Measurements from ENCODE around the gene KCNQ1.

Gene KCNQ1

GRCh38 chr11:2836315-2837095 lies 391.7 kb downstream of the KCNQ1 start:
- H3K4me1 ChIP-seq (ENCODE audit: control insufficient read depth, insufficient read depth, low read length): peaks cover 16% of the 10 kb centered on the region
- H3K27ac ChIP-seq (ENCODE audit: low read length): no peak overlapping the region
- H3K27me3 ChIP-seq (ENCODE audit: control insufficient read depth in 1 of 2, insufficient read depth in 2 of 2, low read length in 2 of 2): no peaks in the 10 kb centered on the region
- H3K9me3 ChIP-seq (ENCODE audit: control insufficient read depth in 2 of 2, low read length in 2 of 2): no peaks in the 10 kb centered on the region
- no peak overlapping the region for H3K4me3 ChIP-seq (ENCODE audit: low read length in 2 of 2)
- no peaks in the 10 kb centered on the region for H3K36me3 ChIP-seq (ENCODE audit: control insufficient read depth in 2 of 2, insufficient read depth in 2 of 2, low read length in 2 of 2)
- H3K9ac ChIP-seq (ENCODE audit: low read length in 2 of 2): peak overlapping the region in 1 of 2 donors; percentile 5

GRCh38 chr11:2837096-2837601 lies 392.3 kb downstream of the KCNQ1 start:
- Histone ChIP-seq H3K9me3 (ENCODE audit: control insufficient read depth in 2 of 2, low read length in 2 of 2) (no peaks in the 10 kb centered on the region), H3K36me3 (ENCODE audit: control insufficient read depth in 2 of 2, insufficient read depth in 2 of 2, low read length in 2 of 2) (no peaks in the 10 kb centered on the region), H3K4me1 (ENCODE audit: control insufficient read depth, insufficient read depth, low read length) (peaks cover 16% of the 10 kb centered on the region), H3K9ac (ENCODE audit: low read length in 2 of 2) (peak overlapping the region in 1 of 2 donors; percentile 5), H3K27ac (ENCODE audit: low read length) (no peak overlapping the region), H3K4me3 (ENCODE audit: low read length in 2 of 2) (no peak overlapping the region), H3K27me3 (ENCODE audit: control insufficient read depth in 1 of 2, insufficient read depth in 2 of 2, low read length in 2 of 2) (no peaks in the 10 kb centered on the region)

GRCh38 chr11:2837651-2838050 lies 392.8 kb downstream of the KCNQ1 start:
- Histone ChIP-seq H3K27me3 (ENCODE audit: control insufficient read depth in 1 of 2, insufficient read depth in 2 of 2, low read length in 2 of 2) (no peaks in the 10 kb centered on the region), H3K9ac (ENCODE audit: low read length in 2 of 2) (no peak overlapping the region), H3K9me3 (ENCODE audit: control insufficient read depth in 2 of 2, low read length in 2 of 2) (no peaks in the 10 kb centered on the region), H3K4me1 (ENCODE audit: control insufficient read depth, insufficient read depth, low read length) (peaks cover 16% of the 10 kb centered on the region), H3K36me3 (ENCODE audit: control insufficient read depth in 2 of 2, insufficient read depth in 2 of 2, low read length in 2 of 2) (no peaks in the 10 kb centered on the region), H3K27ac (ENCODE audit: low read length) (no peak overlapping the region), H3K4me3 (ENCODE audit: low read length in 2 of 2) (no peak overlapping the region)

DNA sequence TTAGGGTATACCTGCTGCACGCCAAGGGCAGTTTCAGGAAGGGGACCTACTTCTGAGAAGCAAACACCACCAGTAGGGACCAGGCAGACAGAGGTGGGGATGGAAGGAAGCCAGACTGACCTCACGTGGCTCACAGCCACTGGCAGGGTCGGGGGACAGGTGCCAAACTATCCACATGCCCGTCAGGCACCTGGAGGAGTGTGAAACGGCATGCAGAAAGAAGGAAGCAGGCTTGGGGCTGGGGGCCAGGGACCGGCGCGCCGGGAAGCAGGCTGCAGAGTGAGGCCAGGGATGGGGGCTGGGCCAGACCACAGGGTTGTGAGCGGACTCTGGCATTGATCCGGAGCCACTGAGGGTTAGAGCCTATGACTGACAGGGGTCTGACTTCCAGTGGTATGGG lies 393.3 kb downstream of the KCNQ1 start:
- peaks cover 16% of the 10 kb centered on the region for H3K4me1 ChIP-seq (ENCODE audit: control insufficient read depth, insufficient read depth, low read length)
- H3K9ac ChIP-seq (ENCODE audit: low read length in 2 of 2): no peak overlapping the region
- no peaks in the 10 kb centered on the region for H3K27me3 ChIP-seq (ENCODE audit: control insufficient read depth in 1 of 2, insufficient read depth in 2 of 2, low read length in 2 of 2)
- H3K36me3 ChIP-seq (ENCODE audit: control insufficient read depth in 2 of 2, insufficient read depth in 2 of 2, low read length in 2 of 2): no peaks in the 10 kb centered on the region
- H3K9me3 ChIP-seq (ENCODE audit: control insufficient read depth in 2 of 2, low read length in 2 of 2): no peaks in the 10 kb centered on the region
- no peak overlapping the region for H3K27ac ChIP-seq (ENCODE audit: low read length)
- no peak overlapping the region for H3K4me3 ChIP-seq (ENCODE audit: low read length in 2 of 2)

GRCh38 chr11:2838676-2839294 lies 394.0 kb downstream of the KCNQ1 start:
- H3K9ac ChIP-seq (ENCODE audit: low read length in 2 of 2): no peak overlapping the region
- peaks cover 16% of the 10 kb centered on the region for H3K4me1 ChIP-seq (ENCODE audit: control insufficient read depth, insufficient read depth, low read length)
- no peaks in the 10 kb centered on the region for H3K36me3 ChIP-seq (ENCODE audit: control insufficient read depth in 2 of 2, insufficient read depth in 2 of 2, low read length in 2 of 2)
- H3K27ac ChIP-seq (ENCODE audit: low read length): no peak overlapping the region
- H3K9me3 ChIP-seq (ENCODE audit: control insufficient read depth in 2 of 2, low read length in 2 of 2): no peaks in the 10 kb centered on the region
- H3K27me3 ChIP-seq (ENCODE audit: control insufficient read depth in 1 of 2, insufficient read depth in 2 of 2, low read length in 2 of 2): no peaks in the 10 kb centered on the region
- H3K4me3 ChIP-seq (ENCODE audit: low read length in 2 of 2): no peak overlapping the region

DNA sequence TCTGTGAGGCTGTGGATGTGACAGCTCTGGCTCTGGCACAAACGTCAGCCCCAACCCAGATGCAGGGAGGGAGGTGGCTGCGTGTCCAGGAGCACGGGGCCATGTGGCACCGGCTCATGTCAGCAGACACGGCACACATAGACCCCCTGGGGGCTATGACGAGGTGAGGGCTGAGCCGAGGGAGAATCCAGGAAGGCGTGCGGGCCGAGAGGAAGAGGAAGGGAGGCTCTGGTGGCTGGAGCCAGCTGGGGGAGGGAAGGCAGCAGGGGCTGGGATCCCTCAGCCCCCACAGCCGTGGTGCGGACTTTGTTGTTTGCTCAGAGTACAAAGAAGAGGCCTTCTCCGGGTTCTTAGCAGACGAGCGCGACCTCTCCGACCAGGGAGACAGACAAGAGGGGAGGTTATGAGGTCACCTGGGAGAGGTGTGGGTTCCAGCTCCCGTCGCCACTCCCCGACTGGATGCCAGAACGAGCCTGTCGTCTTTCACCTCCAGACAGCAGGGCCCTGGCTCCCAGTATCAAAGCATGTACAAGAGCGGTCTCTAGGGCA lies 394.7 kb downstream of the KCNQ1 start:
- no peaks in the 10 kb centered on the region for H3K36me3 ChIP-seq (ENCODE audit: control insufficient read depth in 2 of 2, insufficient read depth in 2 of 2, low read length in 2 of 2)
- no peaks in the 10 kb centered on the region for H3K9me3 ChIP-seq (ENCODE audit: control insufficient read depth in 2 of 2, low read length in 2 of 2)
- no peaks in the 10 kb centered on the region for H3K27me3 ChIP-seq (ENCODE audit: control insufficient read depth in 1 of 2, insufficient read depth in 2 of 2, low read length in 2 of 2)
- H3K9ac ChIP-seq (ENCODE audit: low read length in 2 of 2): no peak overlapping the region
- H3K4me3 ChIP-seq (ENCODE audit: low read length in 2 of 2): no peak overlapping the region
- H3K4me1 ChIP-seq (ENCODE audit: control insufficient read depth, insufficient read depth, low read length): peaks cover 16% of the 10 kb centered on the region
- H3K27ac ChIP-seq (ENCODE audit: low read length): no peak overlapping the region

- H3K27ac ChIP-seq (ENCODE audit: low read length): no peak overlapping the region
- H3K36me3 ChIP-seq (ENCODE audit: control insufficient read depth in 2 of 2, insufficient read depth in 2 of 2, low read length in 2 of 2): no peaks in the 10 kb centered on the region
- H3K27me3 ChIP-seq (ENCODE audit: control insufficient read depth in 1 of 2, insufficient read depth in 2 of 2, low read length in 2 of 2): no peaks in the 10 kb centered on the region
- H3K4me1 ChIP-seq (ENCODE audit: control insufficient read depth, insufficient read depth, low read length): peaks cover 13% of the 10 kb centered on the region
- H3K4me3 ChIP-seq (ENCODE audit: low read length in 2 of 2): no peak overlapping the region
- no peaks in the 10 kb centered on the region for H3K9me3 ChIP-seq (ENCODE audit: control insufficient read depth in 2 of 2, low read length in 2 of 2)
- H3K9ac ChIP-seq (ENCODE audit: low read length in 2 of 2): no peak overlapping the region
These were observed 396.8 kb downstream of the KCNQ1 start for GRCh38 chr11:2841411-2842190.

- H3K27ac ChIP-seq (ENCODE audit: low read length): no peak overlapping the region
- no peaks in the 10 kb centered on the region for H3K36me3 ChIP-seq (ENCODE audit: control insufficient read depth in 2 of 2, insufficient read depth in 2 of 2, low read length in 2 of 2)
- H3K4me1 ChIP-seq (ENCODE audit: control insufficient read depth, insufficient read depth, low read length): peaks cover under 1% of the 10 kb centered on the region
- H3K4me3 ChIP-seq (ENCODE audit: low read length in 2 of 2): no peak overlapping the region
- no peaks in the 10 kb centered on the region for H3K27me3 ChIP-seq (ENCODE audit: control insufficient read depth in 1 of 2, insufficient read depth in 2 of 2, low read length in 2 of 2)
- H3K9ac ChIP-seq (ENCODE audit: low read length in 2 of 2): no peak overlapping the region
- no peaks in the 10 kb centered on the region for H3K9me3 ChIP-seq (ENCODE audit: control insufficient read depth in 2 of 2, low read length in 2 of 2)
These were observed 398.1 kb downstream of the KCNQ1 start for GRCh38 chr11:2842876-2843275.

DNA sequence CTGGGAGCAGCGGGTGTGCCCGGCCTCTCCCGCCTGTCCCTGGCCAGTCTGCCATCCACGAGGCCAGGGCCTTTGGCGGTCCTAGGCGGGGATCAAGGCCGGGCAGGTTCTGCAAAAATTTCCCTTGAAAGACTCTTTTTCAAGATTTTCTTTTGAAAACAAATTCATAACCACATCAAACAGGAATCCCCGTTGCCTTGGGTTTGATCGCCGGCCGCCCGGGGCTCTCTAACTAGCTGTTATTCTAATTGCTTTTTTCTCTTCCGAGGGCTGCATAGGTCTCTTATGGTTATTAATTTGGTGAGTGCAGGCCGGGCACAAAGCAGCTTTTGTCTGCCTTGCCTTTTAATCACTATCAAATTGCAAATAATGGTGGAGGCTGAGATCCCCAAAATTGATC lies 398.7 kb downstream of the KCNQ1 start:
- Histone ChIP-seq H3K27me3 (ENCODE audit: control insufficient read depth in 1 of 2, insufficient read depth in 2 of 2, low read length in 2 of 2) (no peaks in the 10 kb centered on the region), H3K9me3 (ENCODE audit: control insufficient read depth in 2 of 2, low read length in 2 of 2) (no peaks in the 10 kb centered on the region), H3K9ac (ENCODE audit: low read length in 2 of 2) (no peak overlapping the region)

GRCh38 chr11:2844116-2844842 lies 399.5 kb downstream of the KCNQ1 start:
- H3K4me1 ChIP-seq (ENCODE audit: control insufficient read depth, insufficient read depth, low read length): no peaks in the 10 kb centered on the region
- no peaks in the 10 kb centered on the region for H3K27me3 ChIP-seq (ENCODE audit: control insufficient read depth in 1 of 2, insufficient read depth in 2 of 2, low read length in 2 of 2)
- no peak overlapping the region for H3K4me3 ChIP-seq (ENCODE audit: low read length in 2 of 2)
- H3K36me3 ChIP-seq (ENCODE audit: control insufficient read depth in 2 of 2, insufficient read depth in 2 of 2, low read length in 2 of 2): no peaks in the 10 kb centered on the region
- no peak overlapping the region for H3K27ac ChIP-seq (ENCODE audit: low read length)
- H3K9ac ChIP-seq (ENCODE audit: low read length in 2 of 2): no peak overlapping the region
- no peaks in the 10 kb centered on the region for H3K9me3 ChIP-seq (ENCODE audit: control insufficient read depth in 2 of 2, low read length in 2 of 2)

More for the DNA sequence above, 398.7 kb downstream of the KCNQ1 start:
- no peaks in the 10 kb centered on the region for H3K36me3 ChIP-seq (ENCODE audit: control insufficient read depth in 2 of 2, insufficient read depth in 2 of 2, low read length in 2 of 2)
- no peak overlapping the region for H3K27ac ChIP-seq (ENCODE audit: low read length)
- H3K4me1 ChIP-seq (ENCODE audit: control insufficient read depth, insufficient read depth, low read length): no peaks in the 10 kb centered on the region
- no peak overlapping the region for H3K4me3 ChIP-seq (ENCODE audit: low read length in 2 of 2)
